Measurements from ENCODE around the gene FAM131C. TPM values are rescaled to one million over a fixed set of nuclear protein-coding genes. Genes with fewer than 3 reads are reported as not detected.
A peak's percentile ranks its signal among the peaks of the same experiment; 100 is the strongest.

The FAM131C gene
- total and polyA plus RNA-seq, 10 of the 15 experiments (the other 5 are each of a cell fraction or from before 2014, with no cell fraction given): 0.03 TPM; not detected in 9

DNA sequence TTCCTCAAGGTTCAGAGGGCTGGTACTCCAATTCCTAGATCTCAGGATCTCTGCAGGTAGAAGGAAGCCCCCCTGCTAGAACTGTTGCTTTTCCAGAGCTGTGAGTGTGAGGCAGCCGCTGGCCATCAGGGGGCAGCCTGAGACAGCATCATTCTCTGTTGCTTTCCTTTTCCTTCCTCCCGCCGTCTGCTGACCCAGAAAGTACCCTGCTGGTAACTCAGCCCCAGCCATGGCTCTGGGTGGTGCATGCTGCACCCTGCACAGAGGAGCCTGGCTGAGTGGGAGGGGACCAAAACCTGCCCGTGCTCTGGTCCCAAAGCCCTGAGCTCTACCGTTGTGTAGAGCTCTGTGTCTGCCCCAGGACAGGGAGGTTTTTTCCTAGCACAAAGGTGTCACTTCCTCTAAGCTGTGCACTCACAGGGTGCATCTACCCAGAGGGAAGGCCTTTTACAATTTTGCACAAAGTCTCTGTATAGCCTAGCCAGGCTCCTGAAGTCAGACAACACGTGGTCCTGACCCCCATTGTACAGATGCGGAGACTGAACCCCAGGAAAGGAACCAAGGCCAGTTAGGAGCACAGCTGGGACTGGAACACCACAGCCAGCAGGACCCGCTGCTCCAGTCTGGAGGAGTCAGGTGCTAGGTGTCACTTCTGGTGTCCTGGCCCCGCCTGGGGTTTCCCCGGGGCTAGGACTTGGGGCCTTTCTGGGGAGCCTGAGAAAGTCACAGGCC is 5.6 kb upstream of the FAM131C start (continued):
- peak; percentile 13; the same call in 1 of the 2 replicates for TF ChIP-seq NR2F1 (conservative IDR thresholded peaks at IDR 0.05)
- peak; percentile 70; the same call in 1 of the 2 replicates for TF ChIP-seq SPI1 (IDR thresholded peaks at IDR 0.05; ENCODE audit: borderline replicate concordance, insufficient read depth, low read depth, low read length)
- no peak for TF ChIP-seq TCF7 (IDR thresholded peaks at IDR 0.05; ENCODE audit: borderline replicate concordance)
- no peak for TF ChIP-seq HCFC1 (IDR thresholded peaks at IDR 0.05; ENCODE audit: low read length)
- TF ChIP-seq, protein P1, sequence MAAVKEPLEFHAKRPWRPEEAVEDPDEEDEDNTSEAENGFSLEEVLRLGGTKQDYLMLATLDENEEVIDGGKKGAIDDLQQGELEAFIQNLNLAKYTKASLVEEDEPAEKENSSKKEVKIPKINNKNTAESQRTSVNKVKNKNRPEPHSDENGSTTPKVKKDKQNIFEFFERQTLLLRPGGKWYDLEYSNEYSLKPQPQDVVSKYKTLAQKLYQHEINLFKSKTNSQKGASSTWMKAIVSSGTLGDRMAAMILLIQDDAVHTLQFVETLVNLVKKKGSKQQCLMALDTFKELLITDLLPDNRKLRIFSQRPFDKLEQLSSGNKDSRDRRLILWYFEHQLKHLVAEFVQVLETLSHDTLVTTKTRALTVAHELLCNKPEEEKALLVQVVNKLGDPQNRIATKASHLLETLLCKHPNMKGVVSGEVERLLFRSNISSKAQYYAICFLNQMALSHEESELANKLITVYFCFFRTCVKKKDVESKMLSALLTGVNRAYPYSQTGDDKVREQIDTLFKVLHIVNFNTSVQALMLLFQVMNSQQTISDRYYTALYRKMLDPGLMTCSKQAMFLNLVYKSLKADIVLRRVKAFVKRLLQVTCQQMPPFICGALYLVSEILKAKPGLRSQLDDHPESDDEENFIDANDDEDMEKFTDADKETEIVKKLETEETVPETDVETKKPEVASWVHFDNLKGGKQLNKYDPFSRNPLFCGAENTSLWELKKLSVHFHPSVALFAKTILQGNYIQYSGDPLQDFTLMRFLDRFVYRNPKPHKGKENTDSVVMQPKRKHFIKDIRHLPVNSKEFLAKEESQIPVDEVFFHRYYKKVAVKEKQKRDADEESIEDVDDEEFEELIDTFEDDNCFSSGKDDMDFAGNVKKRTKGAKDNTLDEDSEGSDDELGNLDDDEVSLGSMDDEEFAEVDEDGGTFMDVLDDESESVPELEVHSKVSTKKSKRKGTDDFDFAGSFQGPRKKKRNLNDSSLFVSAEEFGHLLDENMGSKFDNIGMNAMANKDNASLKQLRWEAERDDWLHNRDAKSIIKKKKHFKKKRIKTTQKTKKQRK (IDR thresholded peaks at IDR 0.05; ENCODE audit: low read depth, low read length): no peak
- TF ChIP-seq ZNF384 (IDR thresholded peaks at IDR 0.05; ENCODE audit: borderline replicate concordance, low read depth, low read length): peak; percentile 74; the same call in 1 of the 2 replicates
- no peak for TF ChIP-seq ASH2L (IDR thresholded peaks at IDR 0.05; ENCODE audit: borderline replicate concordance, low read depth)
- TF ChIP-seq PAX5 (IDR thresholded peaks at IDR 0.05; ENCODE audit: borderline replicate concordance, low read depth, low read length): no peak
- no peak for TF ChIP-seq KAT2A (conservative IDR thresholded peaks at IDR 0.05; ENCODE audit: control insufficient read depth, low read depth, low read length)
- peak; percentile 70; the same call in 1 of the 2 replicates for TF ChIP-seq NBN (IDR thresholded peaks at IDR 0.05)
- peak; percentile 88 for TF ChIP-seq RAD21 (IDR thresholded peaks at IDR 0.05; ENCODE audit: insufficient read depth, low read depth, low read length)
- TF ChIP-seq CTCF (IDR thresholded peaks at IDR 0.05 in 2 of 3, conservative IDR thresholded peaks at IDR 0.05 in 1 of 3; ENCODE audit: control insufficient read depth in 2 of 3, extremely low read depth in 1 of 3, insufficient read depth in 1 of 3, low read depth in 3 of 3, low read length in 3 of 3): peak; percentile 92 to 95 (median 93)
- no peak for TF ChIP-seq ZBED1 (IDR thresholded peaks at IDR 0.05; ENCODE audit: borderline replicate concordance)
- no peak for TF ChIP-seq POLR2AphosphoS5 (IDR thresholded peaks at IDR 0.05; ENCODE audit: low read length)
- TF ChIP-seq MYB (IDR thresholded peaks at IDR 0.05; ENCODE audit: borderline replicate concordance, low read depth, low read length): no peak
- no peak for TF ChIP-seq NFIC (IDR thresholded peaks at IDR 0.05; ENCODE audit: low read depth, low read length)
- 0 out of 2 replicates have a peak, but pooled peaks have one; percentile 15 for TF ChIP-seq IRF4 (IDR thresholded peaks at IDR 0.05; ENCODE audit: low read depth, low read length)
- TF ChIP-seq ZSCAN29 (IDR thresholded peaks at IDR 0.05): no peak
- TF ChIP-seq TCF3 (IDR thresholded peaks at IDR 0.05; ENCODE audit: borderline replicate concordance, insufficient read depth, low read depth, low read length): no peak
- TF ChIP-seq RBBP5 (conservative IDR thresholded peaks at IDR 0.05): no peak
- no peak for TF ChIP-seq CREM (IDR thresholded peaks at IDR 0.05; ENCODE audit: low read depth)
- TF ChIP-seq MAX (IDR thresholded peaks at IDR 0.05; ENCODE audit: low read depth, low read length): no peak
- TF ChIP-seq SP1 (IDR thresholded peaks at IDR 0.05; ENCODE audit: low read depth, low read length): no peak
- TF ChIP-seq JUNB (IDR thresholded peaks at IDR 0.05): no peak
- TF ChIP-seq, protein P2, sequence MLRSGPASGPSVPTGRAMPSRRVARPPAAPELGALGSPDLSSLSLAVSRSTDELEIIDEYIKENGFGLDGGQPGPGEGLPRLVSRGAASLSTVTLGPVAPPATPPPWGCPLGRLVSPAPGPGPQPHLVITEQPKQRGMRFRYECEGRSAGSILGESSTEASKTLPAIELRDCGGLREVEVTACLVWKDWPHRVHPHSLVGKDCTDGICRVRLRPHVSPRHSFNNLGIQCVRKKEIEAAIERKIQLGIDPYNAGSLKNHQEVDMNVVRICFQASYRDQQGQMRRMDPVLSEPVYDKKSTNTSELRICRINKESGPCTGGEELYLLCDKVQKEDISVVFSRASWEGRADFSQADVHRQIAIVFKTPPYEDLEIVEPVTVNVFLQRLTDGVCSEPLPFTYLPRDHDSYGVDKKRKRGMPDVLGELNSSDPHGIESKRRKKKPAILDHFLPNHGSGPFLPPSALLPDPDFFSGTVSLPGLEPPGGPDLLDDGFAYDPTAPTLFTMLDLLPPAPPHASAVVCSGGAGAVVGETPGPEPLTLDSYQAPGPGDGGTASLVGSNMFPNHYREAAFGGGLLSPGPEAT (IDR thresholded peaks at IDR 0.05; ENCODE audit: low read depth): no peak

Measured in GM12878 (cell line).